NCI-H748 (cell line): ENCODE data around the gene EYA2.
A peak's percentile ranks its signal among the peaks of the same experiment; 100 is the strongest.

Source experiments
- DNase-seq: peaks from one replicate; lab custom pipeline; 2025; ENCODE audit not compliant: unreplicated experiment; lab: John Stamatoyannopoulos, UW

Gene EYA2

GRCh38 chr20:47127999-47128398, 233.4 kb downstream of the EYA2 start:
- DNase-seq: no peak

DNA sequence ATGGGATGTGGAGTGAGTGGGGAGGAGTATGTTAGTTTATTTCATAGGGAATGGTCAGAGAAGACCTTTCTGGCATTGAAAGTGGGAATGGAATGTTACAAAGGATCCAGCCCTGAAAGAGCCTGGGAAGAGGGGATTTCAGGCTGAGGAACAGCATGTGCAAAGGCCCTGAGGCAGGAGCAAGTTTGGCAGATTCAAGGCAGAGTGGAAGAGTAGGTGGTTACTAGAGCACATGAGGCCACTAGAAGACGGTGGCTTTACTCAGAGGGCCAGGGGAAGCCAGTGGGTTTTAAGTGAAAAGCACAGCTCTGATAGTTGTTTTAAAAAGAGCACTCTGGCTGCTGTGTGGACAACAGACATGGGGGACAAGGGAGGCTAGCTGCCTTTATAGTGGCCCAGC, 234.7 kb downstream of the EYA2 start:
- DNase-seq: no peak

GRCh38 chr20:47133809-47134456, 239.3 kb downstream of the EYA2 start:
- no peak for DNase-seq

DNA sequence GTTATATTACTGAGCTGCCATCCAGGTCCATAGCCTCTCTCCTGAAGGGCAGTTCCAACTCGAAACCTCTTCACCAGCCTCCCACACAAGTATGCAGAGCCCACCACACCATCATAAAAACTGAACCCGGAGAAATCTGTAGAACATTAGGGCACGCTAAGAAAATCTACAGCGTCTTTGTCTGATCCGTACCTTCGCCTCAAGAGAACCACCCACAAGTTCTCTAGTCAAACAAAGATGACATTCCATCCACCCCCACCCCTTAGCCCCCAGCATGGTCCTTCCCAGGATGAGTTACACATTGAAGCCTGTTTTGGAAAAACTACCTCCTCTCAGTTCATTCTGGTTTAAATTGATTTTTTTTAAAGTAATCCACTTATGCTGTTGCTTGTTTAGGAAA, 242.1 kb downstream of the EYA2 start:
- DNase-seq: no peak

GRCh38 chr20:47137231-47137870, 242.7 kb downstream of the EYA2 start:
- DNase-seq: no peak

DNA sequence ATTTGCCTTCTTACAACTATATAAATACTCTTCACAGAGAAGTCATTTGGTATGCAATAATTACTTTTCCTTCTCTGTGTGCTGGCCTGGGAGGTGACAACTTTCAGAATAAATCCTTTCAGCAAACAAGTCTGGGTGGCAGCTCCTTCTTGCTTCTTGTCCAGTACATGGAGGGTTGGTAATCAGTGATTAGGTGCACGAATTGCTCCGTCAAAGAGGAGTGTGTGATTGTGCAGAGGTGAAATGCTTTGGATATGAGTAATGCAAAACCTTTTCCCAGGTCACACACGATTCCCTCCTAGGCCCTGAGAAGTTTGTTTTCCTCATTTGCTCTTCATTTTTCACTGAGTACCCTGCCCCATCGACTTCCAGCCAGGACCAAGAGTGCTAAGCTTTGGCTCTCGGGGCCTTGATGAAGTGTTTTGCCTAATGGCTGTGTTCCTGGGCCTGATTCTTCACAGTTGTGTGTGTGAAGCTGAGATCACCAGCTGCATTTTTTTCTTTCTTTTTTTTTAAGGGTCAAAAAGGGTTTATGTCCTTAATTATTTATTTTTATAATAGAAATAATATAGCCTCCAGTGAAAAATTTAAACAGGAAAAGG, 245.4 kb downstream of the EYA2 start:
- no peak for DNase-seq

- DNase-seq: no peak
Observed at GRCh38 chr20:47141350-47141921, 246.8 kb downstream of the EYA2 start.

DNA sequence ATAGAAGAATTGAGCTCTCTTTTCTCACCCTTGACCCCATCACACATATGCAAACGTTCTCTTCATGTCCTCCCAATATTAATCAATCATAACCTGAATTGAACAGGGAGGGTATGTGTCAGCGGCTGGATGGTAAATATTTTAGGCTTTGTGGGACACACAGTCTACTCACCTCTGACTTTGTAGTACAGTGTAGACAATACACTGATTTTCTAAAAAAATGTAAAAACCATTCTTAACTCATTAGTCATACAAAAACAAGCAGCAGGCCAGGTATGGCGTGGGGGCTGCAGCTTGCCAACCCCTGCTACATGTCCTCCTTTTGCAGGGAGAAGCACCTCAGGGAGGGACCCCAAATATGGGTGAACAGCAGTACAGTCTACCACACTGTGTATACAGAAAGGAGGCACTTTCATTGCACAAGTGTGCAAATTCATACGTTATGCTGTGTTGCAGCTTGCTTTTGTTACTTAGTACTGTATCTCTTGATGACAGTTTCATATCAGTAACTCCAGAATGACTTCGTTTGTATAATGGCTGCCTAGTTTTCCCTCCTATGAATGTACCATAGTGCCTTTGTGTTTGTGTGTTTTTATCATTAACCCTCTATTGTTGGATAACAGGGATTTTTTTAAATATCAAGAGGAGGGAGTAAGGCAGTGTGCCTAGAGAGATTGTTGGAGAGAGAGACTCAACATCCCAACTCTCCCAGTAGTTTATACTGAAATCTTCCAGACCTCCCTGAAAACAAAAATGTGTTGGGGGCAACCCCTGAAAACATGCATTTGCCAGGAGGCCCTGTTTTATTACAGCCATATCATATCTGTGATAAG, 247.5 kb downstream of the EYA2 start:
- DNase-seq: no peak

DNA sequence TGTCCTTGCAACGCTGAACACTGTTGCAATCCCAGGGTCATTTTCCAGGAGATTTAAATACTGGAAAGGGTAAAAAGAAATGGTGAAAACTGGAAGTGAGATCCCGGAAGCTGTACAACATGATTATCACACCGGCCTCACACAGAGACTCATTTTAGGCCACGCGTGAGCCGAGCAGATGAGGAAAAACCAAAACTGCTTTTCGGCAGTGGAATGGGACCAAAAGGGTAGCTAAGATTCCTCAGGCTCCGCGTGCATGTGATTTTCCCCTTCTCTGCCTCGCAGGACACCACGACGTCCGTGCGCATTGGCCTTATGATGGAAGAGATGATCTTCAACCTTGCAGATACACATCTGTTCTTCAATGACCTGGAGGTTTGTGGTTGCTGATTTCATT, 248.1 kb downstream of the EYA2 start:
- no peak for DNase-seq

DNA sequence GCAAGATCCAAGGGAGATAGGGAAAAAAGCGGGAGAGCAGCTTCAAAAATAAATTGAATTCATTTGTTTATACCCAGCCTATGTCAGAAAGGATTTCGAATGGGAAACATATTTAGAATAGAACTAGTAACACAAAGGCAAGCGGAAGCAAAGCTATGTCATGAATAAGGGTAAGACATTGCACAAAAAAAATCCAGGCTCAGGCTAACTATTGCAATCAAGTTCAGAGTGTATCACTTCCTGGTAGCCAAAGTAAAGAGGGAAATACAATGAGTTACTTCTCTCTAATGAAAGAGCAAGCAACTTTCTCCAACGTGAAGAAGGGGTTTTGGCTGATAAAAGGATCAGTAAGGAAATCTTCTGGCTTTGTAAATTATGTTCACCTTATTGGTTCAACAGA, 249.0 kb downstream of the EYA2 start:
- no peak for DNase-seq

DNA sequence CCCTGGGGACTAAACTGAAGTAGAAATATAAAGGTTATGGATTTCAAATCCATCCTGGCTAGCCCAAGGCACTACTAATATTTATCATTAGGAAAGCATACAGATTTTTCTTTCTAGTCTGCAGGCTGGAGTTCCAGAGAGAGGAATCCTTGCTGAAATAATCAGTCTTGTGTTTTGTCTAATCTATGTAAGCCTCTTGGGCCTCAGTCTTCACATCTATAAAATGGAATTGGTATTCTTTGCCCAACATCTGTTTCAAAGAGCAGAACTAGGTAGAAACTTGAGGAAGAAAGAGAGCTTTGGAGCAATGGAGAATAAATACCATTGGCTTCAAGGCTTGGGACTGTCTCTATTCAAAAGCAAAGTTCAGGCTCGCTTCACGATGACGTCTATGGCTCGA, 249.8 kb downstream of the EYA2 start:
- no peak for DNase-seq

DNA sequence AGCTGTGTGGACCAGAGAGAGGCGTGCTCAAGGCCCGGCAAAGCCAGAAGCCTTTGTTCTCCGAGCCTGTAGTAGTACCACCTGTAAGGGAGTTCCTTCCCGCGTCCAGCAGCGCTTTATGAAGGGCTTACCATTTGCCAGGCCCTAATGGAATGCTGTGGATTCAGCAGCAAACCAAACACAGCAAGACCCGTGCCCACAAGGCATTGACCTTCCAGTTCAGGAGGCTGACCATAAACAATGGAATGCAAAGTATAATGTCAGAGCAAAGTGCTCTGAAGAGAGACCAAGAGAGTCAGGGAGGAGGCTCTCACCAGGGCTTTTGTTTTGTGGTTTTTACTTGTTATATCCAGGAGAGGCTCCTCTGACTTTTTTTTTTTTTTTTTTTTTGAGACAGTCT, 252.0 kb downstream of the EYA2 start:
- DNase-seq: no peak

DNA sequence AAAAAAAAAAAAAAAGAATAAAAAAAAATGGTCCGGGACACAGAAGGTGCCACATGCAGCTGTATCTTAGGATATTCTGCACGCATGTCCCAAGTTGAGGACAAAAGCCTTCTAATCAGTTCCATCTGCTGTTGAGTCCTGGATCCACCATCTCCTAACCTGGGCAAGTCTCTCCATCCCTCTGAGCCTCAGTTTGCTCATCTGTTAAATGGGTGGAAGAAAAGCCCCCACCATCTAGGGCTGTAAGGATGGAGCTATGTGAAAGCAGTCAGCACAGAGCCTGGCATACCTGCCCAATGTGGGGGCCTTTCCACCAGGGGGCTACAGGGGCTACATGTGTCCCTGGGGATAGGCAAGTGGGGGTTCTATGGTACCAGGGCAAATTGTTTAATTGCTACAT, 253.4 kb downstream of the EYA2 start:
- DNase-seq: no peak

- no peak for DNase-seq
Observed at GRCh38 chr20:47149939-47150338, 255.3 kb downstream of the EYA2 start.

- DNase-seq: peak; percentile 51
Observed at GRCh38 chr20:47150403-47151152, 255.9 kb downstream of the EYA2 start.

DNA sequence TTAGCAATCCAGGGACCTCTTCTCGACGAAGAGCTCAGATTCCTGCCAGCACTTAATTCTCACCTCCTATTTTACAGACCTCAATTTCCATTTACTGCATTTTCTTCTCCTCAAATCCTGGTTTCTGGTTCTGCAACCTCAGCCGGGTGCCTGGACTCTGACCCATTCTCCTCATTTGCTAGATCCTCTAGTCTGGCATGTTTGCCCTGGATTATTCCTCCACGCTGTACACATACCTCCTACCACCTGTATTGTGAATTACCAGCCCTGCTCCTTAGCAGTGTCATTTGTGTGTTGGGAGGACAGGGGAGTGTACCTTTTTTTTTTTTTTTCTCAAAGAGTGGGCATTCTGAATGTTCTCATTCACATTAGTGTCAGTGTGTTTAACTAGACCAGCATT, 257.4 kb downstream of the EYA2 start:
- no peak for DNase-seq

- no peak for DNase-seq
Observed at GRCh38 chr20:47154089-47154488, 259.4 kb downstream of the EYA2 start.

- DNase-seq: no peak
Observed at GRCh38 chr20:47156301-47157137, 261.9 kb downstream of the EYA2 start.

DNA sequence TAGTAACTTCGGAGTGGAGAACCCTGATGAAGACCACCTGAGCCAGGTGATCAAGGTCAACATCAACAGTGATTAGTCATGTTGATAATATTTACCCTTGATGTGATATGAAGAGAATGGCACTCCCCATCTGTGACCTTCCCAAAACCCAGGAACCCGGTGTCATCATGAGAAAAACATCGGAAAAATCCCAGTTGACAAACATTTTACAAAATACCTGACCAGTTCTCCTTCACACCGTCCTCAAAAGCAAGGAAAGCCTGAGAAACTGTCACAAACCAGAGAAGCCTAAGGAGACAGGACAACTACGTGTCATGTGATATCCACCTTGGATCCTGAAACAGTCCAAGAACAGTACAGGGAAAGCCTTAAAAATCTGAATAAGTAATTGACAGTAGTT, 264.5 kb downstream of the EYA2 start:
- DNase-seq: no peak

- no peak for DNase-seq
Observed at GRCh38 chr20:47160240-47160639, 265.6 kb downstream of the EYA2 start.
